Right atrium auricular region (tissue), 2 donors: ENCODE data around the gene SLC7A4. TPM values are rescaled to one million over a fixed set of nuclear protein-coding genes. Genes with fewer than 3 reads are reported as not detected.

ENCODE experiments used
- DNase-seq: peaks from one replicate; pipeline ENCODE4 v3.0.0-alpha.2; 2019; ENCODE audit warnings: low spot score
- H3K27ac ChIP-seq, 2 donors: fragments of 200-600 bp; sonication (generic); 1 replicate in 1 of 2; 2 replicates in 1 of 2; pipeline ENCODE4 v1.5.1; 2016 to 2019
- H3K27me3 ChIP-seq, 2 donors: fragments of 200-600 bp; sonication (generic); one replicate each; pipeline versions ENCODE4 v1.5.1 to v1.6.0; 2017 to 2019
- H3K36me3 ChIP-seq: fragments of 200-600 bp; sonication (generic); one replicate; pipeline ENCODE4 v1.5.1; 2016
- H3K4me1 ChIP-seq, 2 donors: fragments of 200-600 bp; sonication (generic); one replicate each; pipeline versions ENCODE4 v1.5.1 to v1.6.0; 2017 to 2019
- H3K4me3 ChIP-seq, 2 donors: fragments of 200-600 bp; sonication (generic); 1 replicate in 1 of 2; 2 replicates in 1 of 2; pipeline ENCODE4 v1.5.1; 2017 to 2019; ENCODE audit warnings: mild to moderate bottlenecking in 1 of 2, moderate library complexity in 1 of 2
- H3K9me3 ChIP-seq, 2 donors: fragments of 200-600 bp; sonication (generic); one replicate each; pipeline ENCODE4 v1.5.1; 2019
- CTCF ChIP-seq, 2 donors: fragments of 200-600 bp; sonication (generic); IDR thresholded peaks; one replicate each; pipeline ENCODE4 v1.5.1; 2019; ENCODE audit warnings: antibody characterized with exemption in 2 of 2
- total RNA-seq, 2 donors: library from RNA; depleted of rRNA; stranded (reverse); fragments of >200 nt; gene quantifications; one replicate each; pipeline ENCODE4 v1.1.0, GENCODE V29; 2016

SLC7A4 gene
- total RNA-seq, 2 donors from 2014 or later: 1.9 to 5.0 TPM

GRCh38 chr22:21070690-21071615 is 38.6 kb upstream of the SLC7A4 start:
- no peak for DNase-seq
- Histone ChIP-seq H3K27me3 (no peaks in the 10 kb centered on the region), H3K4me1 (no peaks in the 10 kb centered on the region), H3K9me3 (no peaks in the 10 kb centered on the region), H3K36me3 (no peaks in the 10 kb centered on the region), H3K4me3 (no peak overlapping the region), H3K27ac (no peak overlapping the region)
- TF ChIP-seq CTCF (IDR thresholded peaks at IDR 0.05): no peak

- H3K36me3 ChIP-seq: no peaks in the 10 kb centered on the region
- H3K27me3 ChIP-seq: no peaks in the 10 kb centered on the region
- no peak overlapping the region for H3K4me3 ChIP-seq
- no peak for DNase-seq
- H3K9me3 ChIP-seq: no peaks in the 10 kb centered on the region
- no peak for TF ChIP-seq CTCF (IDR thresholded peaks at IDR 0.05)
- no peaks in the 10 kb centered on the region for H3K4me1 ChIP-seq
- H3K27ac ChIP-seq: no peak overlapping the region
Observed at GRCh38 chr22:21069375-21069774, 37.0 kb upstream of the SLC7A4 start.

GRCh38 chr22:21068681-21069276 is 36.4 kb upstream of the SLC7A4 start:
- no peak for DNase-seq

GRCh38 chr22:21067901-21068680 is 35.7 kb upstream of the SLC7A4 start:
- Histone ChIP-seq H3K4me1 (no peaks in the 10 kb centered on the region), H3K27ac (no peak overlapping the region), H3K36me3 (no peaks in the 10 kb centered on the region), H3K4me3 (no peak overlapping the region), H3K27me3 (no peaks in the 10 kb centered on the region), H3K9me3 (no peaks in the 10 kb centered on the region)
- DNase-seq: no peak
- no peak for TF ChIP-seq CTCF (IDR thresholded peaks at IDR 0.05)

More at GRCh38 chr22:21068681-21069276, 36.4 kb upstream of the SLC7A4 start:
- Histone ChIP-seq H3K27ac (no peak overlapping the region), H3K4me3 (no peak overlapping the region), H3K27me3 (no peaks in the 10 kb centered on the region), H3K9me3 (no peaks in the 10 kb centered on the region), H3K36me3 (no peaks in the 10 kb centered on the region), H3K4me1 (no peaks in the 10 kb centered on the region)
- TF ChIP-seq CTCF (IDR thresholded peaks at IDR 0.05): no peak

GRCh38 chr22:21067075-21067900 is 34.9 kb upstream of the SLC7A4 start:
- TF ChIP-seq CTCF (IDR thresholded peaks at IDR 0.05): no peak
- Histone ChIP-seq H3K36me3 (no peaks in the 10 kb centered on the region), H3K4me3 (no peak overlapping the region), H3K9me3 (no peaks in the 10 kb centered on the region), H3K27ac (no peak overlapping the region), H3K27me3 (no peaks in the 10 kb centered on the region), H3K4me1 (no peaks in the 10 kb centered on the region)
- no peak for DNase-seq
